Uterus (tissue), 2 donors: Measurements from ENCODE around the gene MAL.

Experiments
- POLR2A ChIP-seq, 2 donors: fragments of 450-650 bp; IDR thresholded peaks; one replicate each; pipeline ENCODE4 v1.6.1; 2016; ENCODE audit warnings: antibody characterized with exemption in 2 of 2, mild to moderate bottlenecking in 1 of 2, moderate library complexity in 1 of 2
- TF ChIP-seq, protein P1 (sequence below), 4 experiments: fragments of 200-600 bp in 2 of 4; fragments of 450-650 bp in 2 of 4; sonication (generic) in 2 of 4; IDR thresholded peaks; one replicate each; pipeline ENCODE4 v1.5.1; 2016 to 2019; ENCODE audit warnings: antibody characterized with exemption in 4 of 4, mild to moderate bottlenecking in 2 of 4, moderate library complexity in 1 of 4

DNA sequence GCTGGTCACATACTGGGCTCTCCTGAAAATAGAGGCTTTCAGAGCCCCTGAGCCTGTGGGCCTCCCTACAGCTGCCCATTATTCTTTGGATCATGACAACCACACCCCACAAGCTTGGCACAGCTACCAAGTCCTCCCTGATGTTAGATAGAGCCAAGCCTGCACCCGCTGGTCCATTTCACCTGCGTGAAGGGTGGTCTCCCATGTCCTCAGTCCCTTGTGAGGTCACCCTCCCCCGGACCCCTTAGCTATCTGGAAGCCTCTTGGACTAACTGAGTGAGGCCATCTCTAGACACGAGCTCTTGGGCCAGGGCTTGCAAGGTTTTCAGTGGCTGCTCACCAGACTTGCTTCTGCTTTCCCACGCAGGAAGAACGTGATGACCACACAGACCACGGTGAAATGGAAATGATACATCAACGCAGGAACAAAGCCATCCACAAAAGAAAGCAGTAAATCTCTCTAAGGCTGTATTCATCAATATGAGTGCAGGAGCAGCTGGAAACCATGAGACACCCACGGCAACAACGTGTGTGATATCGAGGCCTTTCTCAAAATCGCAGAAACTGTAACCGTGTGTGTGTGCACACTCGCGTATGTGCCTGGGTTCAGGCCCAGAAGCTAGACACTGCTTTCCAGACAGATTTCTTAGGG is 10.1 kb upstream of the MAL start:
- TF ChIP-seq, protein P1, sequence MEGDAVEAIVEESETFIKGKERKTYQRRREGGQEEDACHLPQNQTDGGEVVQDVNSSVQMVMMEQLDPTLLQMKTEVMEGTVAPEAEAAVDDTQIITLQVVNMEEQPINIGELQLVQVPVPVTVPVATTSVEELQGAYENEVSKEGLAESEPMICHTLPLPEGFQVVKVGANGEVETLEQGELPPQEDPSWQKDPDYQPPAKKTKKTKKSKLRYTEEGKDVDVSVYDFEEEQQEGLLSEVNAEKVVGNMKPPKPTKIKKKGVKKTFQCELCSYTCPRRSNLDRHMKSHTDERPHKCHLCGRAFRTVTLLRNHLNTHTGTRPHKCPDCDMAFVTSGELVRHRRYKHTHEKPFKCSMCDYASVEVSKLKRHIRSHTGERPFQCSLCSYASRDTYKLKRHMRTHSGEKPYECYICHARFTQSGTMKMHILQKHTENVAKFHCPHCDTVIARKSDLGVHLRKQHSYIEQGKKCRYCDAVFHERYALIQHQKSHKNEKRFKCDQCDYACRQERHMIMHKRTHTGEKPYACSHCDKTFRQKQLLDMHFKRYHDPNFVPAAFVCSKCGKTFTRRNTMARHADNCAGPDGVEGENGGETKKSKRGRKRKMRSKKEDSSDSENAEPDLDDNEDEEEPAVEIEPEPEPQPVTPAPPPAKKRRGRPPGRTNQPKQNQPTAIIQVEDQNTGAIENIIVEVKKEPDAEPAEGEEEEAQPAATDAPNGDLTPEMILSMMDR (IDR thresholded peaks at IDR 0.05): no peak
- no peak for TF ChIP-seq POLR2A (IDR thresholded peaks at IDR 0.05)
